SK-N-SH treated with all-trans-retinoic acid at 6 μM for 48 hours (cell line): ENCODE results near the gene TMEM178B.

Source experiments
- ESRRG ChIP-seq: fragments of 250-450 bp; sonication (Bioruptor Pico); IDR thresholded peaks from 2 replicates; pipeline ENCODE4 v1.6.1; 2021; ENCODE audit warnings: mild to moderate bottlenecking
- TSHZ2 ChIP-seq: fragments of 250-450 bp; sonication (Bioruptor Pico); IDR thresholded peaks from 2 replicates; pipeline ENCODE4 v1.5.0; 2020; ENCODE audit warnings: mild to moderate bottlenecking, moderate library complexity
- ZNF565 ChIP-seq: fragments of 450-650 bp; formaldehyde crosslinking; conservative IDR thresholded peaks from 2 replicates; pipeline ENCODE4 v1.5.0; 2020; ENCODE audit warnings: low read depth, mild to moderate bottlenecking, moderate library complexity
- ZNF70 ChIP-seq: fragments of 450-650 bp; formaldehyde crosslinking; IDR thresholded peaks from 2 replicates; pipeline ENCODE4 v1.5.0; 2020; ENCODE audit warnings: mild to moderate bottlenecking, moderate library complexity
- TF ChIP-seq, protein P1 (sequence below): fragments of 250-450 bp; sonication (Bioruptor Pico); IDR thresholded peaks from 2 replicates; pipeline ENCODE4 v1.8.0; 2020; ENCODE audit warnings: mild to moderate bottlenecking, moderate library complexity, borderline replicate concordance

- TF ChIP-seq ZNF70 (CRISPR knock-in tag) (no peak), TSHZ2 (no peak), ZNF565 (CRISPR knock-in tag) (no peak), ESRRG (CRISPR knock-in tag) (no peak)
- TF ChIP-seq, protein P1, sequence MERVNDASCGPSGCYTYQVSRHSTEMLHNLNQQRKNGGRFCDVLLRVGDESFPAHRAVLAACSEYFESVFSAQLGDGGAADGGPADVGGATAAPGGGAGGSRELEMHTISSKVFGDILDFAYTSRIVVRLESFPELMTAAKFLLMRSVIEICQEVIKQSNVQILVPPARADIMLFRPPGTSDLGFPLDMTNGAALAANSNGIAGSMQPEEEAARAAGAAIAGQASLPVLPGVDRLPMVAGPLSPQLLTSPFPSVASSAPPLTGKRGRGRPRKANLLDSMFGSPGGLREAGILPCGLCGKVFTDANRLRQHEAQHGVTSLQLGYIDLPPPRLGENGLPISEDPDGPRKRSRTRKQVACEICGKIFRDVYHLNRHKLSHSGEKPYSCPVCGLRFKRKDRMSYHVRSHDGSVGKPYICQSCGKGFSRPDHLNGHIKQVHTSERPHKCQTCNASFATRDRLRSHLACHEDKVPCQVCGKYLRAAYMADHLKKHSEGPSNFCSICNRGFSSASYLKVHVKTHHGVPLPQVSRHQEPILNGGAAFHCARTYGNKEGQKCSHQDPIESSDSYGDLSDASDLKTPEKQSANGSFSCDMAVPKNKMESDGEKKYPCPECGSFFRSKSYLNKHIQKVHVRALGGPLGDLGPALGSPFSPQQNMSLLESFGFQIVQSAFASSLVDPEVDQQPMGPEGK (CRISPR knock-in tag): no peak
Measured at GRCh38 chr7:141286522-141286921, 212.7 kb downstream of the TMEM178B start.
